ENCODE data around the gene DPF3.

DNA sequence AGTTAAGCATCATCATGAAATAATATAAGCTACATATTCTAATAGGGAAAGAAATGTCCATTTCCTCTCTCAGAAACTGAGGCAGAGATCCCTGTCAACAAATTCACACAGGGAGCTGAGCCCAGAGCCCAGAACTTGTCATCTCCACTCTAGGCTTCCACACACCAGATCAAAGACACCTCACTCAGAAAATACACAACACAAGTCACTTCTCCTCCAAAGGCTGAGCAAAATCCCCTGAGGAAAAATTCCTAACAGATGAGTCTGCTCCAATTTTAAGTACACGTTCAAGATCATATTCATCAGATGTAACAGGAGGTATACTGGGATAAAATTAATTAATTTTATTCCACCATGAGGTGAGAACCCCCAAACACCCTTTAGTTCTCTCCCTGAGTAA, 227.3 kb downstream of the DPF3 start:
- TF ChIP-seq EP300 (IDR thresholded peaks at IDR 0.05) (no peak), POLR2AphosphoS5 (IDR thresholded peaks at IDR 0.05) (no peak), POLR2A (IDR thresholded peaks at IDR 0.05) (no peak)

All from suprapubic skin (tissue), 4 donors.